HG02588 (cell line): ENCODE data around the gene PSMD8.
"Not testable (repeated sequence)": the region's sequence is repeated elsewhere in the genome, so short reads cannot be mapped to it uniquely, and the experiment has no call there.

Experiments
- ATAC-seq: cut with Tn5 transposase; IDR thresholded peaks from one replicate; pipeline ENCODE4 v1.9.1; 2021; ENCODE audit warnings: mild to moderate bottlenecking, moderate library complexity; ENCODE audit not compliant: unreplicated experiment

Gene PSMD8

DNA sequence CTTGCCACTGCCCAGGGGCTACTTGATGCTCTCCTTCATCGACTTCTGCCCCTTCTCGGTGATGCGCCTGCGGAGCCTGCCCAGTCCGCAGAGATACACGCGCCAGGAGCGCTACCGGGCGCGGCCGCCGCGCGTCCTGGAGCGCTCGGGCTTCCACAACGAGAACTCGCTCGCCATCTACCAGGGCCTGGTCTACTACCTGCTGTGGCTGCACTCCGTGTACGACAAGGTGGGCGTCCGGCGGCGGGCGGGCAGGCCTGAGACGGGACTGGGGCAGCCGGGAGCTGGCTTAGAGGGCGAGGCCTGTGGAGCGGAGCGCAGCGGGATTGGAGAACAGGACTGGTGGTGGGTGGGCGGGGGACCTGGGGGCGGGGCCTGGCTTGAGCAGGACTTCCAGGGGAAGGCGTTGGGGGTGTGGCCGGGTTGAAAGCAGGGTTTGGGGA is 12.7 kb upstream of the PSMD8 start:
- no peak for ATAC-seq

DNA sequence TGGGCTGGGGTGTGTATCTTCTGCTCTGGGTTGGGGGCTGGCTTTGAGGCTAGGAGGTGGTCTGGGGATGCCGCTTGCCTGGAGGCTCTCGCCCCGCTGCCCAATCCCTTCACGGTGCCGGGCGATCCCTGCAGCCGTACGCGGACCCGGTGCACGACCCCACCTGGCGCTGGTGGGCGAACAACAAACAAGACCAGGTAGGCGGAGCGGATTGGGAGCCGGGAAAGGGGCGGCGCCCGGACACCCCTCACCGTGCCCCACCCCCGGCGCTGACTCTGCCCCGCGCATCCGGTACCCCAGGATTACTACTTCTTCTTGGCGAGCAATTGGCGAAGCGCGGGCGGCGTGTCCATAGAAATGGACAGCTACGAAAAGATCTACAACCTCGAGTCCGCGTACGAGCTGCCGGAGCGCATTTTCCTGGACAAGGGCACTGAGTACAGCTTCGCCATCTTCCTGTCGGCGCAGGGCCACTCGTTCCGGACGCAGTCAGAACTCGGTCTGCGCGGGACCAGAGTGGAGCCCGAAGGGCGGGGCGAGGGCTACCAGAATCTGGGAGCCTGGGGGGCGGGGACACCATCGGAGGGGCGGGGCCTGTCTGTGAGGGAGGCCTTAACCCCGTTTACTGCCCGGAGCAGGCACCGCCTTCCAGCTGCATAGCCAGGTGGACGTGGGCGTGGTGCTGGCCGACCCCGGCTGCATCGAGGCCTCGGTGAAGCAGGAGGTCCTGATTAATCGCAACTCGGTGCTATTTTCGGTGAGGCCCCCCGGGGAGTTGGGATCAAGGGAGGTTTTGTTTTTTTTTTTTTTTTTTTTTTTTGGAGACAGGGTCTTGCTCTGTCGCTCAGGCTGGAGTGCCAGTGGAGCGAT is 12.1 kb upstream of the PSMD8 start:
- ATAC-seq: no peak

DNA sequence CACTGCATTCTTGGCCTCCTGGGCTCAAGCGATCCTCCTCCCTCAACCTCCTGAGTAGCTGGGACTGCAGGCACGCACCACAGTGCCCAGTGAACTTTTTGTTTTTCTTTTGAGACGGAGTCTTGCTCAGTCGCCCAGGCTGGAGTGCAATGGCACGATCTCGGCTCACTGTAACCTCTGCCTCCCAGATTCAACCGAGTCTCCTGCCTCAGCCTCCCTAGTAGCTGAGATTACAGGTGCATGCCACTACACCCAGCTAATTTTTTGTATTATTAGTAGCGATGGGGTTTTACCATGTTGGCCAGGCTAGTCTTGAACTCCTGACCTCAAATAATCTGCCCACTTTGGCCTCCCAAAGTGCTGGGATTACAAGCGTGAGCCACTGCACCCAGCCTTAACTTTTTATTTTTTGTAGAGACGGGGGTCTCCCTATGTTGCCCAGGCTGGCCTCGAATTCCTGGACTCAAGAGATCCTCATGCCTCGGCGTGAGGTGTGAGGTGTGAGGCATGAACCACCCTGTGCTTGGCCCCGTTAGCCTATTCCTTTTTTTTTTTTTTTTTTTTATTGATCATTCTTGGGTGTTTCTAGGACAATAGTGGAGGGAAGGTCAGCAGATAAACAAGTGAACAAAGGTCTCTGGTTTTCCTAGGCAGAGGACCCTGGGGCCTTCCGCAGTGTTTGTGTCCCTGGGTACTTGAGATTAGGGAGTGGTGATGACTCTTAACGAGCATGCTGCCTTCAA is 11.3 kb upstream of the PSMD8 start:
- ATAC-seq: not testable (repeated sequence)

DNA sequence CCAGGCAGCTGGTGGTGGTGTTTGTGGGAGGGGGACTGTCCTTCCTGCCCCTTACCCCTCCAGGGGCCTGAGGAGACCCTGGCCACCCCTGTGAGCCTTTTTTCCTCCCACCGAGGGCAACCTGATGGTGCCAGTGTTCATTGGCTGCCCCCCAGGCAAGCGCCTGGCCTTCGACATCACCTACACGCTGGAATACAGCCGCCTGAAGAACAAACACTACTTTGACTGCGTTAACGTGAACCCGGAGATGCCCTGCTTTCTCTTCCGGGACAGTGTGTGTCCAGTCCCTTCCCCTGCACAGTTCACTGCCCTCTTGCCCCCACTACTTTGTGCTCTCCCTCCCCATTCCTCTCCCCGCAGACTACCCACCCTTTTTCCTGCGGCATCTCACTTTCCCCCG is 7.3 kb upstream of the PSMD8 start:
- ATAC-seq: no peak

DNA sequence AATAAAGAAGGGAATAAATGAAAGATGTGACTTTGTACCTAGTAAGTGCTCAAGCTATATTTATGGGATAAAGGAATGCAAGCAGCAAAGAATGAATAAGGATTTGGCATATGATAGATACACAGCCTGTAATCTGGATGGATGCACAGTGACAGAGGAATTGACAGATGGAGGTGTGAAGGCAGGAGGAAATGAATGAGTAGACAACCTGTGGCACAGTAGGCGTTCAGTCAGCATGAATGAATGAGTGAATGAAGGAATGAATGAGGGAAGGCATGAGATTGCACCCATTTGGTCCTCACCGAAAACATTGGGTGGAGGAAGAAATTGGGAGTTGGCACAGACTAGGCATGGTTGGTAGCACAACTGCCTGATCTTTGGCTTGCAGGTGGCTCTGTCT is 4.8 kb upstream of the PSMD8 start:
- no peak for ATAC-seq

DNA sequence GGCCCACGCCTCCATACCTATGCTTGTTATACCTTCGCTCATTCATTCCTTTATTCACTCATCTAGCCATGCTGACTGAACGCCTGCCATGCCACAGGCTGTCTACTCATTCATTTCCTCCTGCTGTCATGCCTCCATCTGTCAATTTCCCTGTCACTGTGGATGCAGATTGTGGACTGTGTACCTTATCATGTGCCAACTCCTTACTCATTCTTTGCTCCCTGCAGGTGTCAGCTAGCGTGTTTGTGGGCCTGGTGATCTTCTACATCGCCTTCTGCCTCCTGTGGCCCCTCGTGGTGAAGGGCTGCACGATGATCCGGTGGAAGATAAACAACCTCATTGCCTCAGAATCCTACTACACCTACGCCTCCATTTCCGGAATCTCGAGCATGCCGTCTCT is 4.1 kb upstream of the PSMD8 start:
- no peak for ATAC-seq

DNA sequence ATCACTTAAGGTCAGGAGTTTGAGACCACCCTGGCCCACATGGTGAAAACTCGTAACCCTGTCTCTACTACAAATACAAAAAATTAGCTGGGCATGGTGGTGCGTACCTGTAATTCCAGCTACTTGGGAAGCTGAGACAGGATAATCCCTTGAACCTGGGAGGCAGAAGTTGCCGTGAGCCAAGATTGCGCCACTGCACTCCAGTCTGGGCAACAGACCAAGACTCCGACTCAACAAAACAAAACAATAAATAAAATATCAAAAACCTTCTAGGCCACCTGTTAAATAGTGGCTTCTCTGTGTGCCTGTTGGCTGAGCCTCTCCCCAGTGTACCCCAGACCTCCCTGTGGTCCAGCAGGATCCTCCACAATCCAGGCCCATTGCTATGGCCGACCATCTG is 3.3 kb upstream of the PSMD8 start:
- ATAC-seq: no peak

DNA sequence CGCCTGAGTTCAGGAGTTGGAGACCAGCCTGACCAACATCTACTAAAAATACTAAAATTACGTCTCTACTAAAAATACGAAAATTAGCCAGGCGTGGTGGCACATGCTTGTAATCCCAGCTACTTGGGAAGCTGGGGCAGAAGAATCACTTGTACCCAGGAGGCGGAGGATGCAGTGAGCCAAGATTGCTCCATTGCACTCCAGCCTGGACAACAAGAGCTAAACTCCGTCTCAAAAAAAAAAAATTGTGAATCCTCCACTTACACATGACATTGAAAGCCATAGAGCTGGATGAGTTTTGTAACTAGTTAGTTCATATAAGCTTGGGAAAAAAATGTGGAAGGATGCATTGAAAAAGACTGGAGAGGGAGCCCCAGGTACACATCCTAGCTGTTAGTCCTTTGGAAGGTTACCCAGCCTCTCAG is 452 bp upstream of the PSMD8 start:
- ATAC-seq: no peak

DNA sequence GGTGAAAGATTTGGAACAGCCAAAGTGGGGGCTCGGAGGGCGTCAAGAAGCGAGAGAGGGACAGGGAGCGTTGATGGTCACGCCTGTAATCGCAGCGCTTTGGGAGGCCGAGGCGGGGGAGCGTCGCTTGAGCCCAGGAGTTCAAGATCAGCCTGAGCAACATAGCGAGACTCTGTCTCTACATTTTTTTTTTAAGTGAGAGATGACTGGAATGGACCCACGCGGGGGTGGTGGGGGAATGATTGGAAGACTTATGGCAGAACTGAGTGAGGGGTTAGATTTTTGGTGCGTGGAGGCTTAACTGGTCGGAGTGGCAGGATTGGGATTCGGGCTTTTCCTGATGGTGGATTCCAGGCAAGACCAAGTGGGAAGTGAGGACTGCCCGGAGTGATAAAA is 725 bp downstream of the PSMD8 start:
- no peak for ATAC-seq

DNA sequence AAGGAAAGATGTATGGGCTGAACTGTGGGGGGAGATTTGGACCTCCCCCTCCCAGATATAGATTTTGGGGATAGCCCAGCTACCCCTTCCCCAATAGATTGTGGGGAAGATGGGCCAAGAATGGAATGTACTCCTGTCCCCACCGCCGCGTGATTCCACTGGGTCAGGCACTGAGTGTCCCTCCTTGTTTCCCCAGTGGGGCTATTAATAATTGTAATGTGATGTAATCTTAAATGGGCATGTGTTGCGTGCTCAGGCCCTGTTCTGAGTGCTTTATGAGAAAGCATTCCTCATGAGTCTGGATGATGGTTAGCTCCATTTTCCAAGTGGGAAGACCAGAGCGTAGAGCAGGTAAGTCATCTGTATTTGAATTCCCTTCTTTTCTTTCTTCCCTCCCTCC is 1.4 kb downstream of the PSMD8 start:
- no peak for ATAC-seq

DNA sequence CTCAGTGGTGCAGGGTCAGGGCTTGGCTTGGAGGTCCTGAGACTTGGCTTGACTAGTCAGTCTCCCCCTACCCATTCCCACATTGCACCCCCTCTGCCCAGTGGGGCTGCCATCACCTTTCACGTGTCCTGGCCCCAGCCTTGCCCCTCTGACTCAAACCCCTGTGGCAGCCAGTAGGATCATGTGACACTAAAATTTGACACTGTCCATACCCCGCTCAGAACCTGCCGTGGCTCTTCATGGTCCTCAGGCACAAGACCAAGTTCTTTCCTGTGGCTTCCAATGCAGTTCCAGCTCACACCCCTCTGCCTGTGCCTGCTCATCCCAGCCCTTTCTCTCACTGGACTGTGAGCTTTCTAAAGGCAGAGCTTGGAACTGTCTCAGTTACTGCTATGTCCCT is 2.2 kb downstream of the PSMD8 start:
- ATAC-seq: no peak

DNA sequence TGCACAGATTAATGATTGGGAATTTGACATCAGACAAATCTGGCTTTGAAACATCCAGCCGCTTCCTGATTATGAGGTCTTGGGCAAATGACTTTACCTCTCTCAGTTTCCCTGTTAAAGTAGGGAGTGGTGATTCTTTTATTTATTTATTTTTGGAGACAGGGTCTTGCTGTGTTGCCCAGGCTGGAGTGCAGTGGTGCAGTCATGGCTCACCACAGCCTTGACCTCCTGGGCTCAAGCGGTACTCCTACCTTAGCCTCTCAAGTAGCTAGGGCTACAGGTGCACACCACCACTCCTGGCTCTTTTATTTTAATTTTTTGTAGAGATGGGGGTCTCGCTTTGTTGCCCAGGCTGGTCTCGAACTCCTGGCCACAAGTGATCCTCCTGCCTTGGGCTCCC is 2.7 kb downstream of the PSMD8 start:
- ATAC-seq: no peak

DNA sequence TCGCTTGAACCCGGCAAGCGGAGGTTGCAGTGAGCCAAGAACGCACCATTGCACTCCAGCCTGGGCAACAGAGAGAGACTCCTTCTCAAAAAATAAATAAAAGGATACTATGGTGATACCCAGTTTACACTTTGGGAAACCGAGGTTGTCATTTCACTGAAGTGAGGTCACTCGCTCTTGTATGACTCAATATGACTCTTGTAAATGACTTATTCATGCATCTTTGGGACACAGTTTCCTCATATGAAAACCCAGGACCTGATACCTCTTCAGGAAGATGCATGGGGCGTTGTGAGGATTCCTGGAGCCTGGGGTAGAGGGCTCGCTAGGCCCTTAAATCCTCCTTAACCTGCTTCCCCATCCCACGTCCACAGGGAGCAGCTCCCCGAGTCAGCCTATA is 4.5 kb downstream of the PSMD8 start:
- ATAC-seq: no peak

DNA sequence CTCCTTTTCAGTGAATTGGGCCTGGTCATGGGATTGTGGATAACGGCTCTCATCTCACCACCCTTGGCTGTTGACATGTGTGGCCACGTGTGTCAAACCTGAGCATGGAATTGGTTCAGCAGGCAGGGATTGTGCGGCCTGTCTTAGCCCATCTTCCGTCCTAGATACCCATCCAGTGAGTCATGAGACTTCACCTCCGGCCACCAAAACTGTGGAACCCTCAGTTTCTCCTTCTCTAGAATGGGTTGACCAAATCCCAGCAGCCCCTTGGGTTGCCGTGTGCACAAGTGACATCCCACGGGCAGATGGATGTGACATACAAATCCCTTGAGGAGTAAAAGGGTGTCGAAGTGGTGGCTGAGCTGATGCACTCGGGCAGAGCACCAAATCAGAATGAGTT is 6.8 kb downstream of the PSMD8 start:
- ATAC-seq: no peak

DNA sequence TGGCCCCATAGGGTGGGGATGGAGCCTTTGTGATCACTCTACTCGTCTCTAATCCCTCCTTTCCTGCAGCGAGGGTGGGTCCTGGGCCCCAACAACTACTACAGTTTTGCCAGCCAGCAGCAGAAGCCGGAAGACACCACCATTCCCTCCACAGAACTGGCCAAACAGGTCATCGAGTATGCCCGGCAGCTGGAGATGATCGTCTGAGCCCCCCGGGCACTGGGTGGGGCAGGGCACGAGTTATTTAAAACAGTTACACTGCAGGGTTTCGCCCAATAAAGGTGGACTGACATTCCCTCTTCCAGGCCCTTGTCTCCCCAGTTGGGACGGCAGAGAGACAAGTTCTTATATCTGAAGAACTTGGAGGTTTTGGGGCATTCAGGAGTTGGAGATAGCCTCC is 8.8 kb downstream of the PSMD8 start:
- no peak for ATAC-seq

DNA sequence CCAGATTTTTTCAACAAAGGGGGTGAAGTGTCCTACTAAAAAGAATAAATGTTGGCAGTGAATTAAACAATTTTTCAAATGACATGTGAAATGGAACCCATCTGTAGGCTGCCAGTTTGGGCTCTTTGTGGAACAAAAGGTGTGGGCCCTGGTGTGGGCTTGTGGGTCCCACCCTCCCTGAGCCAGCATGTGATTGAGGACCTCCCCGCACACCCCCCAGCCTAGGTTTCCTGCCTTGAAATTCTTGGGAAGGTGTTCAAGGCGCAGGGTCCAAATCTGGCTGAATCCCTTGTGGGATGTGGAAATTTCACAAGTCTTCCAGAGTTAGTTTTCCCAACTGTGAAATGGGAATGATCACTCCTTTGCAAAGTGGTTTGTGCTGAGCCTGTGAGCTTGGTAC is 9.4 kb downstream of the PSMD8 start:
- no peak for ATAC-seq

DNA sequence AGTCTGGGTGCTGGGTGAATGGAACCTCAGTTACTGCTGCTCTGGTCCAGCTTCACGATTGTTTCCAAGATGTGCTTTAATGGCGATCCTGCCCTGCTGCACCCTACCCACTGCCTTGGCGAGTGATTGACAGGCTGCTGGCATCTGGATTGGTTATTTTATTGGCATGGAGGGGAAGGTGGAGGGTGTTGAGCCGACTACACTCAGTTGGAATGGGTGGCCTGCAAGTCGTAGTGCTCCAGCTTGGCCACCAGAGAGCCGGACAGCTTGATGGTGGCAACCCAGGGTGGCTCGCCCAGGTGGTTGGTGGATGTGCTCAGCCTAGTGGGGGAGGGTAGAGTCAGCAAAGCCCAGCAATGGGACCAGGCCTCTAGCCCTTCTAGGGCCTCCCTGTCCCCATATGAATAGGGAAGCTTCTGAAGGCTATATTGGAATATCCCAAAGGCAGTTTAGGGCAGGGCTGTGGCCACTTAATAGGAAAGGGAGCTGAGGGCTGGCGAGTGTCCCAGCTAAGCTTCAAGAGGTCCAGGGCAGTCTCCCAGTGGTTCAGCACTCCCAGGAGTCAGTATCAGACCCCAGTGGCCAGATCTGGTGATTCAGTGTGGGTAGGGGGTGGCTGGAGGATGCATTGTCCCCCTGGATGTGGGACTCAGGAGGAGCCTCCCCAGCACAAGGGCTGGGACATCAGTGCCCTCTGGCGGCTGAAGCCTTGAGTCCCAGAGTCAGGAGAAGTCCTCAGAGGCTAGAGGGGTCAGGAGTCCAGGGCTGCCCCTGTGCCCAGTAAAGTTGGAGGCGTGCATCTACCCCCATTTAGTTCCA is 10.0 kb downstream of the PSMD8 start:
- ATAC-seq: no peak

DNA sequence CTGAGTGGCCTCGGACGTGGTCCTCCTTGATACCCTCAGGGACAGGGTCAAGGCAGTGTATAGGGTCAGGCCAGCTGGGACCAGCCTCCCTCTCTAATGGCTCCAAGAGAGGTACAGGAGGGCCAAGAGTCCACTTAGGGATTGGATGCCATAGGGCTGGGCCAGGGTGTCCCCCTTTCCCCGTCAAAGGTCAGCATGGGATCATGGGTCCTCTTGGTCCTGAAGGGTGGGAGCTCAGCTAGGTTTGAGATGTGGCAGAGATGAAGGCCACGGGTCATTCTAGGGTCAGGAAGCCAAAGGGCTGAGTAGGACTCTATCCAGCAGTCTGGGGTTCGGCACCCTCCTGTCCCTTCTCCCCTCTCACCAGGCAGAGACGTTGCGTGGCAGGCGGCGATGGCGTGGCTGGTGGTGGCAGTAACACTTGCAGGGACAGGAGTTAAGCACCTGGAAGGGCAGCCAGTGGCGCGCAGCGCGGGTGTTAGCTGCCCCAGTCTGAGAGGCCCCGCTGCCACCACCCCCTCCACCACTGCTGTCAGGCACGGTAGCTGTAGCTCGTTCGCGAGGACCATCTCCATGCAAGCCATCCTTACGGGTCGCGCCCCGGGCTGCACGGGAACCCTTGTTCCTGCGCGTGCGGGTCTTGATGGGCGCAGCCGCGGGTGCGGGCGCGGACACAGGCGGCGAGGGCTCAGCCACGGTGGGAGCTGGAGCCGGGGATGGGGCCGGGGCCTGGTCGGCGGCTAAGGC is 10.9 kb downstream of the PSMD8 start:
- ATAC-seq: no peak

DNA sequence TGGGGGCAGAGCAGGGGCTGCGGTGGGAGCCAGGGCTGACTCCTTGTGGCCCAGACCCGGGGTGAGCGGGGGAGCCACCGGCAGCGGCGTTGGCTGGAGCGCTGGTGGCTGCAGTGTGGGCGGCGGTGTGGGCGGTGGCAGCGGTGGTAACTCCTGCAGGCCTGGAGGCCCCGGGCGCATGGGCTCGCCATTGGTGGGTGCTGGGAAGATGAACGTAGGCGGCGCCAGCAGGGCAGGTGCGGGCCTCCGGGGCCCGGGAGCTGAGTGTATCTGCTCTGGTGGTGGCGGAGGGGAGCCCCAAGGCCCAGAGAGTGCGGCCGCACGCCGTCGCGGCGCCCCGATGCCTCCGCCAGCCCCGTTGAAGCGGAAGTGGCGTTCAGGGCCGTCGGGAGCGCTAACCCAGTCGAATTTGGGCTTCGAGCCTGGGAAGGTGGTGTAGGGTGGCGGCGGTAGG is 11.5 kb downstream of the PSMD8 start:
- no peak for ATAC-seq

DNA sequence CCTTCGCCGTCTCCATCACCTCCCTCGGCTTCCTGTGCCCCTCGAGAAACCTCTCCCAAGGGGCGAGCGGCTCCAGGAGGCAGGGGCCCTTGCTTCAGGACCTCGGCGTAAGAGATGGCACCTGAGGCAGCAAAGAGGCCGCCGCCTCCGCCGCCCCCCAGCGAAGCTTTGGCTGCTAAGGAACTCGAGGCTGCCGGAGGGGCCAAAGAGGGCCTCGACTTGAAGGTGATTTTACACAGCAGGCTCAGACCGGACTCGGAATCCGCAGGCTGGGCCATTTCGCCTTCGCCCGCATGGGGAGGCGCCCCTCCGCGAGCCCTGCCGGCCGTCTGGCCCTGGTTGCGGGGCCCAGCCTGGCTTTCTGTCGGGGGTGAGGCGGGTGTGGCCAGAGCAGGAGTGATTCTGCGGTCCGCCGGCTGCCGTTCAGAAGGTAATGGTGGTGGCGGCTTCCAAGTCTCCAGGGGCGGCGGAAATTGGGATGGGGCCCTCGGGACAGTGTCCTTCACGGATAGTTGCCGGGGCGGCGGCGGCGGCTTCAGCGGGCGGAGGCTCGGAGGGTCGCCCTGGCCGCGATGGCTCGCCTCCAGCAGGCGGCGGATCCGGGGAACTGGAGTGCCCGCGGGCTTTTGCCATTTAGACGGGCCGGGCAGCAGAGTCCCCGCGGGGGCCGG is 12.1 kb downstream of the PSMD8 start:
- ATAC-seq: no peak
